KMS-11 (cell line): ENCODE measurements around the gene CYP2W1.
A peak's percentile ranks its signal among the peaks of the same experiment; 100 is the strongest.

Experiments
- H2AFZ ChIP-seq: fragments of 200-600 bp; sonication (generic); 2 replicates; pipeline ENCODE4 v1.6.1; 2016; ENCODE audit warnings: antibody characterized with exemption, mixed run types, low read depth
- H3K27ac ChIP-seq: fragments of 200-600 bp; sonication (generic); 2 replicates; pipeline ENCODE4 v1.6.1; 2016; ENCODE audit warnings: mild to moderate bottlenecking, mixed run types
- H3K27me3 ChIP-seq: fragments of 200-600 bp; sonication (generic); 2 replicates; pipeline ENCODE4 v1.6.1; 2017; ENCODE audit warnings: mild to moderate bottlenecking, low read depth, mixed run types, moderate library complexity; ENCODE audit not compliant: insufficient read depth
- H3K36me3 ChIP-seq: fragments of 200-600 bp; sonication (generic); 2 replicates; pipeline ENCODE4 v1.6.1; 2017; ENCODE audit warnings: mild to moderate bottlenecking, mixed run types; ENCODE audit not compliant: insufficient read depth
- H3K4me1 ChIP-seq: fragments of 200-600 bp; sonication (generic); 2 replicates; pipeline ENCODE4 v1.6.1; 2016; ENCODE audit warnings: mild to moderate bottlenecking, low read depth, mixed run types; ENCODE audit not compliant: poor library complexity, severe bottlenecking
- H3K4me2 ChIP-seq: fragments of 200-600 bp; sonication (generic); 2 replicates; pipeline ENCODE4 v1.7.0; 2016; ENCODE audit warnings: mild to moderate bottlenecking, mixed run types
- H3K4me3 ChIP-seq: fragments of 200-600 bp; sonication (generic); IDR thresholded peaks from 2 replicates; pipeline ENCODE4 v1.6.1; 2017; ENCODE audit warnings: low read depth, low read length, mixed read lengths; ENCODE audit not compliant: insufficient read depth
- H3K79me2 ChIP-seq: fragments of 200-600 bp; sonication (generic); 2 replicates; pipeline ENCODE4 v1.6.1; 2016; ENCODE audit warnings: low read depth, mixed run types; ENCODE audit not compliant: insufficient read depth
- H3K9ac ChIP-seq: fragments of 200-600 bp; sonication (generic); 2 replicates; pipeline ENCODE4 v1.6.1; 2016; ENCODE audit warnings: mild to moderate bottlenecking, mixed run types
- H4K20me1 ChIP-seq: fragments of 200-600 bp; sonication (generic); 2 replicates; pipeline ENCODE4 v1.6.1; 2016; ENCODE audit warnings: mild to moderate bottlenecking, mixed run types; ENCODE audit not compliant: insufficient read depth
- TF ChIP-seq, protein P1 (sequence below): fragments of 200-600 bp; sonication (generic); conservative IDR thresholded peaks from 2 replicates; pipeline ENCODE4 v1.6.1; 2017; ENCODE audit warnings: low read depth, mild to moderate bottlenecking, antibody characterized with exemption, low read length, moderate library complexity, mixed read lengths

The CYP2W1 gene, protein sequence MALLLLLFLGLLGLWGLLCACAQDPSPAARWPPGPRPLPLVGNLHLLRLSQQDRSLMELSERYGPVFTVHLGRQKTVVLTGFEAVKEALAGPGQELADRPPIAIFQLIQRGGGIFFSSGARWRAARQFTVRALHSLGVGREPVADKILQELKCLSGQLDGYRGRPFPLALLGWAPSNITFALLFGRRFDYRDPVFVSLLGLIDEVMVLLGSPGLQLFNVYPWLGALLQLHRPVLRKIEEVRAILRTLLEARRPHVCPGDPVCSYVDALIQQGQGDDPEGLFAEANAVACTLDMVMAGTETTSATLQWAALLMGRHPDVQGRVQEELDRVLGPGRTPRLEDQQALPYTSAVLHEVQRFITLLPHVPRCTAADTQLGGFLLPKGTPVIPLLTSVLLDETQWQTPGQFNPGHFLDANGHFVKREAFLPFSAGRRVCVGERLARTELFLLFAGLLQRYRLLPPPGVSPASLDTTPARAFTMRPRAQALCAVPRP

DNA sequence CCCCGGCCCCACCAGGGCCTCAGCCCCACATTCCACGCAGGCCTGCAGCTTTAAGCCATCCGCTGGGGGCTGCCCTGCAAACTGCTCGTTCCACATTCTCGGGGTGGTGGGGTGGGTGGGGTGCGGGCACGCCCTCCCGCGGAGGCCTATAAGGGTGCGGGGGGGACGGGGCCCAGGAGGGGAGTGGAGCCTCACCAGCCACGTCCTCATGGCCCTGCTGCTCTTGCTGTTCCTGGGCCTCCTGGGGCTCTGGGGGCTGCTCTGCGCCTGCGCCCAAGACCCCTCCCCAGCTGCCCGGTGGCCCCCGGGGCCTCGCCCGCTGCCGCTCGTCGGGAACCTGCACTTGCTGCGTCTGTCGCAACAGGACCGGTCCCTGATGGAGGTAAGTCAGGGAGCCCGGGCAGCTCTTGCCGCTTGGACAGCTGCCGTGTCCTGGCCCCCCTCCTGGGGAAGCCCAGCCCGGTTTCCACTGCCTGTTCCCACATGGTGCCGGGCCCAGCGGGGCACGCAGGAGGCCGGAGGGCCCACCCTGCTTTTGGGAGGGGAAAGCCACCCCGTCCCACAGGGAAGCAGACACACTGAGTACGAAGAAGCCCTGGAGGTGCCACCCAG is at the start of gene CYP2W1:
Gene CYP2W1, plus strand, starts transcription at position 178 of the 612 bp plus-strand sequence. Its CDS starts 31 bp downstream, at position 209.
- Histone ChIP-seq H3K4me3 (no peak within 1 kb of the TSS), H3K9ac (no peak within 1 kb of the TSS), H2AFZ (no peak within 1 kb of the TSS), H3K36me3 (no peaks in the 10 kb centered on the region), H3K27ac (no peak within 1 kb of the TSS), H3K4me2 (no peak within 1 kb of the TSS), H3K4me1 (no peaks in the 10 kb centered on the region), H3K27me3 (peaks cover 53% of the 10 kb centered on the region), H3K79me2 (no peaks in the 10 kb centered on the region), H4K20me1 (no peaks in the 10 kb centered on the region)
- TF ChIP-seq, protein P1, sequence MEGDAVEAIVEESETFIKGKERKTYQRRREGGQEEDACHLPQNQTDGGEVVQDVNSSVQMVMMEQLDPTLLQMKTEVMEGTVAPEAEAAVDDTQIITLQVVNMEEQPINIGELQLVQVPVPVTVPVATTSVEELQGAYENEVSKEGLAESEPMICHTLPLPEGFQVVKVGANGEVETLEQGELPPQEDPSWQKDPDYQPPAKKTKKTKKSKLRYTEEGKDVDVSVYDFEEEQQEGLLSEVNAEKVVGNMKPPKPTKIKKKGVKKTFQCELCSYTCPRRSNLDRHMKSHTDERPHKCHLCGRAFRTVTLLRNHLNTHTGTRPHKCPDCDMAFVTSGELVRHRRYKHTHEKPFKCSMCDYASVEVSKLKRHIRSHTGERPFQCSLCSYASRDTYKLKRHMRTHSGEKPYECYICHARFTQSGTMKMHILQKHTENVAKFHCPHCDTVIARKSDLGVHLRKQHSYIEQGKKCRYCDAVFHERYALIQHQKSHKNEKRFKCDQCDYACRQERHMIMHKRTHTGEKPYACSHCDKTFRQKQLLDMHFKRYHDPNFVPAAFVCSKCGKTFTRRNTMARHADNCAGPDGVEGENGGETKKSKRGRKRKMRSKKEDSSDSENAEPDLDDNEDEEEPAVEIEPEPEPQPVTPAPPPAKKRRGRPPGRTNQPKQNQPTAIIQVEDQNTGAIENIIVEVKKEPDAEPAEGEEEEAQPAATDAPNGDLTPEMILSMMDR = no peak

DNA sequence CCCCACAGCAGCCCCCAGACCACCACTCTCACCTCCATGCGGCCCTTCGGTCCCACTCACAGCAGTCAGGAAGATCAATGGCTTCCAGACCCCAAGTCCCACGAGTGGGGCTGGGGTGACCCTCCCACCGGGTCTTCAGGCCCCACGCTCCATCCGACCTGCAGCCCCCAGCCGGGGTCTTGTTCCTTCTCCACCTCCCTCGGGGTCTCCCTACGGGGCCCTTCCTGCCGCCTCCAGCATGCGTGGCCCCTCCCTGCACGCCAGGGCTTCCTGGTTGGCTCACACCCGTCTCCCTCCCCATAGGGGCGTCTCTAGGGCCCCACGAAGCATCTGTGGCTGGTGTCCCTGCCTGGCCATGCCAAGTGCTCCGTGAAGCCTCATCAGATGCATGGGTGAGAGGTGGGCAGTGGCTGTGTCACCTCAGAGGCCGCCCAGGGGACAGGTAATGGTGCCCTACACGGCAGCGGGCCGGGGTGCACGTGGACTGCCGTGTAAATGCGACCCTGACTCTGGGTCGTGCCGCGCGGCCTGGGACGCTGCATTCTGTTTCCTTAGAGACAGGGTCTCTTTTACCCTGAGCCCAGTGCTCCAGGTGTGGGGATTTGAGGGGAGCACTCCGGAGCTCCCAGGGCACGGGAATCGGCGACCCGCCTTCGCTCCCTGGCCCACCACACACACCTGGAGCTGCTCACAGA is 48.4 kb upstream of the CYP2W1 start:
- H3K9ac ChIP-seq = no peak overlapping the region
- H3K79me2 ChIP-seq = no peaks in the 10 kb centered on the region
- H3K4me1 ChIP-seq = peaks cover 20% of the 10 kb centered on the region
- no peaks in the 10 kb centered on the region for H3K36me3 ChIP-seq
- H4K20me1 ChIP-seq = no peaks in the 10 kb centered on the region
- H2AFZ ChIP-seq = no peak overlapping the region
- H3K4me2 ChIP-seq = no peak overlapping the region
- H3K27me3 ChIP-seq = peaks cover 23% of the 10 kb centered on the region; the same call in 1 of the 2 replicates
- no peak overlapping the region for H3K27ac ChIP-seq
- no peak overlapping the region for H3K4me3 ChIP-seq
- TF ChIP-seq, protein P1 = no peak

DNA sequence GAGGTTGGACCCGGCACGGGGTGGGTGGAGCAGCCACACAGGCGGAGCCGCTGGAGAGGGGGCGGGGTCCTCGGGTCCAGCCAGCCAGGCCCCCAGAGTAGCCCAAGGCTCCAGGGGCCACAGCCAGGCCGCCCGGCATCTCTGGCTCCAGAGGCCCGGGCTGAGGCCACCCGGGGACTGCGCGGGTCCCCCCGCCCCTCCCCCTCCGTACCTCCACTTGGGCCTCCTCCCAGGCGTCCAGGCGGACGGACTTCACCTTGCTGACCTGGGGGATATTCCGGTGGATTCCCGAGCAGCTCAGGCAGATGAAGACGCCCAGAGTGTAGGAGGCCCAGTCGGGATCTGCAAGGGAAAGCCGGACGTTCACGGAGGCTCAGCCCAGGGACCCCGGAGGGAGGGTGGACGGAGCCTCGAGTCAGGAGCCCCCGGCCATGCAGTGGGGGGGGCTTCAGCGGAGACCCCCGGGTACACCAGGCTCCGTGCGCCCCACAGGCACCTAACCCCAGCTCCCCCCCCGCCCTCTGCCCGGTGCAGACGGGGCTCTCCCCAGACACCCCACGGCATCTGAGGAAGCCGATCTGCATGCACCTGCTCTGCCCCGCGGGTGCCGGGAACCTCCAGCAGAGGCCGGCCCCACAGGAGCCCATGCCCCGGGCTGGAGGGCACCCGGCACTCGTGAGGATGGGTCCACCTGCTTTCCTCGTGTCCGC is 47.7 kb upstream of the CYP2W1 start:
- Histone ChIP-seq H3K79me2 (no peaks in the 10 kb centered on the region), H3K4me2 (no peak overlapping the region), H3K27ac (no peak overlapping the region), H3K36me3 (no peaks in the 10 kb centered on the region), H4K20me1 (no peaks in the 10 kb centered on the region), H3K4me1 (peaks cover 15% of the 10 kb centered on the region), H3K4me3 (no peak overlapping the region), H3K9ac (no peak overlapping the region), H2AFZ (no peak overlapping the region), H3K27me3 (peaks cover 30% of the 10 kb centered on the region; the same call in 1 of the 2 replicates)
- TF ChIP-seq, protein P1 = no peak

DNA sequence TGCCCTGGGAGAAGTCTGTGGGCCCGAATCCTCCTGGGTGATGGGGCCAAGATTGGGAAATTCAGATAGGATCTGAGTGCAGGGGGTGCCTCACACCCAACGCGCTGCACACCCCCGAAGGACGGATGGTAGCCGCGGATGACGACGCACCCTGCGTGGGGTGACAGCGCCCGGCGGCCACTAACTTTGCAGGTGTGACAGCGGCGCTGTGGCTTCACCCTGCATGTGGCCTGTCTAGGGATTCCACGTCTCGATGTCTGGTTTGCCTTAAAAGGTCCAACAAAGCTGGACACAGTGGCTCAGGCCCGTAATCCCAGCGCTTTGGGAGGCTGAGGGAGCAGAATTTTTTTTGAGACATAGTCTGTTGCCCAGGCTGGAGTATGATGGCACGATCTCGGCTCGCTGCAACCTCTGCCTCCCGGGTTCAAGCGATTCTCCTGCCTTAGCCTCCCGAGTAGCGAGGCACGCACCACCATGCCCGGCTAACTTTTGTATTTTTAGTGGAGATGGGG is 47.1 kb upstream of the CYP2W1 start:
- Histone ChIP-seq H3K27ac (peak overlapping the region; percentile 10; the same call in 1 of the 2 replicates), H2AFZ (peak overlapping the region; percentile 21; the same call in 1 of the 2 replicates), H3K79me2 (no peaks in the 10 kb centered on the region), H3K4me1 (peaks cover 15% of the 10 kb centered on the region), H4K20me1 (no peaks in the 10 kb centered on the region), H3K4me3 (no peak overlapping the region), H3K27me3 (peaks cover 36% of the 10 kb centered on the region; the same call in 1 of the 2 replicates), H3K4me2 (peak overlapping the region; percentile 19; the same call in 1 of the 2 replicates), H3K9ac (no peak overlapping the region), H3K36me3 (no peaks in the 10 kb centered on the region)
- TF ChIP-seq, protein P1 = no peak
